Measurements from ENCODE around the gene APOA5.

DNA sequence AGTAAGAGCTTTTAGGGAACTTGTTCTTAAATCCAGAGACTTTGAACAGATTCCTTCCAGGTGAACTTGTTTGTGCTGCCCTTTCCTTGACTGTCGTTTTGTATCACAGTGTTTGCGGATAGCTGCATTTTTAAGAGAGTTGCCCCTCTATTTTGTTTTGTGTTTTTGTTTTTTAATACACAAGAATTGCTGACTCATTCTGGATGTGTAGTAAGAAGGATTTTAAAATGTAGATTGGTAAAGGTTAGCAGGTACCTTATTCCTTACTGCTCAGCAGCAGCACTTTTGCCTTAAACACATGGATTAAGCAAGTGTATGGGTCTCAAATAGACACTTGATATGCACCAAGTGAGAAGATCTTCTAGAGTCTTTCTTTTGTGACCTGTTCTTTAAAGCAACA lies 8.9 kb upstream of the APOA5 start:
- TF ChIP-seq POLR2A (IDR thresholded peaks at IDR 0.05) (no peak), CTCF (IDR thresholded peaks at IDR 0.05) (no peak), POLR2AphosphoS5 (IDR thresholded peaks at IDR 0.05) (no peak), EP300 (IDR thresholded peaks at IDR 0.05) (no peak)
